HCT116 (cell line): Measurements from ENCODE around the gene TMEM50A.

Experiments
- ZNF274 ChIP-seq: fragments of 200-500 bp; sonication (Bioruptor generic); IDR thresholded peaks from 2 replicates; pipeline ENCODE4 v1.6.1; 2014; ENCODE audit warnings: mild to moderate bottlenecking, low read depth, low read length, inconsistent platforms
- TF ChIP-seq, protein P1 (sequence below), 3 experiments: fragments of 200-600 bp in 1 of 3; sonication (generic) in 1 of 3; IDR thresholded peaks in 2 of 3; conservative IDR thresholded peaks in 1 of 3; 2 replicates each; pipeline ENCODE4 v1.5.1; 2012 to 2017; ENCODE audit warnings: low read depth in 2 of 3, low read length in 2 of 3, antibody characterized with exemption in 1 of 3, borderline replicate concordance in 1 of 3, control low read depth in 1 of 3, mild to moderate bottlenecking in 1 of 3, mixed read lengths in 1 of 3, mixed run types in 1 of 3, moderate library complexity in 1 of 3; ENCODE audit not compliant: insufficient read depth in 1 of 3
- TF ChIP-seq, protein P2 (sequence below): IDR thresholded peaks from 2 replicates; pipeline ENCODE4 v1.6.1; 2012; ENCODE audit warnings: low read depth

DNA sequence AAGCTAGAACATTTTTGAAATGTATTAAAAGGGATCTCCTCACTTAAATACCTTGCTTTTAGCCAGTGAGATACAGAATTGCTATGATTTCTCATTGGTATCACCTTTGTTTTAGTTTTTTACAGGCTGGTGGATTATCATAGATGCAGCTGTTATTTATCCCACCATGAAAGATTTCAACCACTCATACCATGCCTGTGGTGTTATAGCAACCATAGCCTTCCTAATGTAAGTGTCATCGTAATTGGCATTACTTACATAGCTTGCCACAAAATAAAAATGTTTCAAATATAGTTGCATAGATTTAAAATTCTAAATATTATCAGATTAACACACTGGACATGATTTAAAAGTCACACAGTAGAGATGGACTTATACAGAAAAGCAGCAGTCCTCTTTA, 4.7 kb downstream of the TMEM50A start:
- no peak for TF ChIP-seq ZNF274
- TF ChIP-seq, protein P1, sequence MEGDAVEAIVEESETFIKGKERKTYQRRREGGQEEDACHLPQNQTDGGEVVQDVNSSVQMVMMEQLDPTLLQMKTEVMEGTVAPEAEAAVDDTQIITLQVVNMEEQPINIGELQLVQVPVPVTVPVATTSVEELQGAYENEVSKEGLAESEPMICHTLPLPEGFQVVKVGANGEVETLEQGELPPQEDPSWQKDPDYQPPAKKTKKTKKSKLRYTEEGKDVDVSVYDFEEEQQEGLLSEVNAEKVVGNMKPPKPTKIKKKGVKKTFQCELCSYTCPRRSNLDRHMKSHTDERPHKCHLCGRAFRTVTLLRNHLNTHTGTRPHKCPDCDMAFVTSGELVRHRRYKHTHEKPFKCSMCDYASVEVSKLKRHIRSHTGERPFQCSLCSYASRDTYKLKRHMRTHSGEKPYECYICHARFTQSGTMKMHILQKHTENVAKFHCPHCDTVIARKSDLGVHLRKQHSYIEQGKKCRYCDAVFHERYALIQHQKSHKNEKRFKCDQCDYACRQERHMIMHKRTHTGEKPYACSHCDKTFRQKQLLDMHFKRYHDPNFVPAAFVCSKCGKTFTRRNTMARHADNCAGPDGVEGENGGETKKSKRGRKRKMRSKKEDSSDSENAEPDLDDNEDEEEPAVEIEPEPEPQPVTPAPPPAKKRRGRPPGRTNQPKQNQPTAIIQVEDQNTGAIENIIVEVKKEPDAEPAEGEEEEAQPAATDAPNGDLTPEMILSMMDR (IDR thresholded peaks at IDR 0.05 in 2 of 3, conservative IDR thresholded peaks at IDR 0.05 in 1 of 3; ENCODE audit: borderline replicate concordance in 1 of 3, insufficient read depth in 1 of 3, low read depth in 2 of 3, low read length in 2 of 3) = no peak
- TF ChIP-seq, protein P2, sequence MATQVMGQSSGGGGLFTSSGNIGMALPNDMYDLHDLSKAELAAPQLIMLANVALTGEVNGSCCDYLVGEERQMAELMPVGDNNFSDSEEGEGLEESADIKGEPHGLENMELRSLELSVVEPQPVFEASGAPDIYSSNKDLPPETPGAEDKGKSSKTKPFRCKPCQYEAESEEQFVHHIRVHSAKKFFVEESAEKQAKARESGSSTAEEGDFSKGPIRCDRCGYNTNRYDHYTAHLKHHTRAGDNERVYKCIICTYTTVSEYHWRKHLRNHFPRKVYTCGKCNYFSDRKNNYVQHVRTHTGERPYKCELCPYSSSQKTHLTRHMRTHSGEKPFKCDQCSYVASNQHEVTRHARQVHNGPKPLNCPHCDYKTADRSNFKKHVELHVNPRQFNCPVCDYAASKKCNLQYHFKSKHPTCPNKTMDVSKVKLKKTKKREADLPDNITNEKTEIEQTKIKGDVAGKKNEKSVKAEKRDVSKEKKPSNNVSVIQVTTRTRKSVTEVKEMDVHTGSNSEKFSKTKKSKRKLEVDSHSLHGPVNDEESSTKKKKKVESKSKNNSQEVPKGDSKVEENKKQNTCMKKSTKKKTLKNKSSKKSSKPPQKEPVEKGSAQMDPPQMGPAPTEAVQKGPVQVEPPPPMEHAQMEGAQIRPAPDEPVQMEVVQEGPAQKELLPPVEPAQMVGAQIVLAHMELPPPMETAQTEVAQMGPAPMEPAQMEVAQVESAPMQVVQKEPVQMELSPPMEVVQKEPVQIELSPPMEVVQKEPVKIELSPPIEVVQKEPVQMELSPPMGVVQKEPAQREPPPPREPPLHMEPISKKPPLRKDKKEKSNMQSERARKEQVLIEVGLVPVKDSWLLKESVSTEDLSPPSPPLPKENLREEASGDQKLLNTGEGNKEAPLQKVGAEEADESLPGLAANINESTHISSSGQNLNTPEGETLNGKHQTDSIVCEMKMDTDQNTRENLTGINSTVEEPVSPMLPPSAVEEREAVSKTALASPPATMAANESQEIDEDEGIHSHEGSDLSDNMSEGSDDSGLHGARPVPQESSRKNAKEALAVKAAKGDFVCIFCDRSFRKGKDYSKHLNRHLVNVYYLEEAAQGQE = no peak
